IPS-15b (cell line): ENCODE measurements around the gene DMD.

Experiments
- H3K27me3 ChIP-seq: one replicate; pipeline ENCODE4 v1.6.1; 2013; ENCODE audit warnings: low read length; ENCODE audit not compliant: control insufficient read depth, insufficient read depth
- H3K36me3 ChIP-seq: one replicate; pipeline ENCODE4 v1.6.1; 2013; ENCODE audit warnings: low read length; ENCODE audit not compliant: control insufficient read depth, insufficient read depth
- H3K4me1 ChIP-seq: one replicate; pipeline ENCODE4 v1.6.1; 2013; ENCODE audit warnings: mild to moderate bottlenecking, low read length; ENCODE audit not compliant: control insufficient read depth, insufficient read depth
- H3K4me3 ChIP-seq: one replicate; pipeline ENCODE4 v1.5.1; 2013; ENCODE audit warnings: low read depth, low read length
- H3K9ac ChIP-seq: one replicate; pipeline ENCODE4 v1.6.1; 2013; ENCODE audit warnings: low read depth, mild to moderate bottlenecking, low read length
- H3K9me3 ChIP-seq: one replicate; pipeline ENCODE4 v1.6.1; 2013; ENCODE audit warnings: mild to moderate bottlenecking, low read length; ENCODE audit not compliant: control insufficient read depth, insufficient read depth

Gene DMD

GRCh38 chrX:31110657-31111056 is 2100.7 kb downstream of the DMD start:
- H3K27me3 ChIP-seq, result no peaks in the 10 kb centered on the region
- no peak overlapping the region for H3K9ac ChIP-seq

GRCh38 chrX:31099536-31100090 is 2111.7 kb downstream of the DMD start:
- H3K9ac ChIP-seq, result no peak overlapping the region

More at GRCh38 chrX:31110657-31111056, 2100.7 kb downstream of the DMD start:
- Histone ChIP-seq H3K36me3 (no peaks in the 10 kb centered on the region), H3K4me3 (no peak overlapping the region), H3K9me3 (no peaks in the 10 kb centered on the region), H3K4me1 (no peaks in the 10 kb centered on the region)

GRCh38 chrX:31098079-31098478 is 2113.3 kb downstream of the DMD start:
- no peaks in the 10 kb centered on the region for H3K27me3 ChIP-seq
- H3K4me1 ChIP-seq, result no peaks in the 10 kb centered on the region
- H3K9ac ChIP-seq, result no peak overlapping the region
- no peak overlapping the region for H3K4me3 ChIP-seq
- no peaks in the 10 kb centered on the region for H3K9me3 ChIP-seq
- no peaks in the 10 kb centered on the region for H3K36me3 ChIP-seq

More at GRCh38 chrX:31099536-31100090, 2111.7 kb downstream of the DMD start:
- Histone ChIP-seq H3K27me3 (no peaks in the 10 kb centered on the region), H3K9me3 (no peaks in the 10 kb centered on the region), H3K4me3 (no peak overlapping the region), H3K4me1 (no peaks in the 10 kb centered on the region), H3K36me3 (no peaks in the 10 kb centered on the region)

- no peaks in the 10 kb centered on the region for H3K36me3 ChIP-seq
- no peaks in the 10 kb centered on the region for H3K4me1 ChIP-seq
- H3K9me3 ChIP-seq, result no peaks in the 10 kb centered on the region
- no peak overlapping the region for H3K4me3 ChIP-seq
- no peaks in the 10 kb centered on the region for H3K27me3 ChIP-seq
- no peak overlapping the region for H3K9ac ChIP-seq
Observed at GRCh38 chrX:31093639-31093975, 2117.7 kb downstream of the DMD start.

GRCh38 chrX:31092970-31093638 is 2118.2 kb downstream of the DMD start:
- Histone ChIP-seq H3K4me3 (no peak overlapping the region), H3K9me3 (no peaks in the 10 kb centered on the region), H3K36me3 (no peaks in the 10 kb centered on the region), H3K9ac (no peak overlapping the region), H3K4me1 (no peaks in the 10 kb centered on the region), H3K27me3 (no peaks in the 10 kb centered on the region)

GRCh38 chrX:31092476-31092875 is 2118.9 kb downstream of the DMD start:
- Histone ChIP-seq H3K9me3 (no peaks in the 10 kb centered on the region), H3K4me3 (no peak overlapping the region), H3K36me3 (no peaks in the 10 kb centered on the region), H3K4me1 (no peaks in the 10 kb centered on the region), H3K27me3 (no peaks in the 10 kb centered on the region), H3K9ac (no peak overlapping the region)

GRCh38 chrX:31091819-31092218 is 2119.5 kb downstream of the DMD start:
- H3K9me3 ChIP-seq, result no peaks in the 10 kb centered on the region
- no peaks in the 10 kb centered on the region for H3K27me3 ChIP-seq
- no peak overlapping the region for H3K4me3 ChIP-seq
- H3K9ac ChIP-seq, result no peak overlapping the region
- H3K4me1 ChIP-seq, result no peaks in the 10 kb centered on the region
- H3K36me3 ChIP-seq, result no peaks in the 10 kb centered on the region

- Histone ChIP-seq H3K9ac (no peak overlapping the region), H3K4me3 (no peak overlapping the region), H3K27me3 (no peaks in the 10 kb centered on the region)
Observed at GRCh38 chrX:31074522-31074921, 2136.8 kb downstream of the DMD start.

GRCh38 chrX:31071725-31072124 is 2139.6 kb downstream of the DMD start, which contains the start of gene FTHL17:
Gene FTHL17 (minus strand): TSS chrX:31072041. CDS start chrX:31071953, 88 bp downstream.
- Histone ChIP-seq H3K4me3 (no peak within 1 kb of the TSS), H3K9ac (no peak within 1 kb of the TSS), H3K9me3 (no peaks in the 10 kb centered on the region), H3K27me3 (no peaks in the 10 kb centered on the region), H3K36me3 (no peaks in the 10 kb centered on the region), H3K4me1 (no peaks in the 10 kb centered on the region)

More at GRCh38 chrX:31074522-31074921, 2136.8 kb downstream of the DMD start:
- Histone ChIP-seq H3K4me1 (no peaks in the 10 kb centered on the region), H3K36me3 (no peaks in the 10 kb centered on the region), H3K9me3 (no peaks in the 10 kb centered on the region)

GRCh38 chrX:31071262-31071661 is 2140.1 kb downstream of the DMD start:
- H3K9ac ChIP-seq, result no peak overlapping the region
- H3K36me3 ChIP-seq, result no peaks in the 10 kb centered on the region
- no peak overlapping the region for H3K4me3 ChIP-seq
- H3K9me3 ChIP-seq, result no peaks in the 10 kb centered on the region
- no peaks in the 10 kb centered on the region for H3K4me1 ChIP-seq
- H3K27me3 ChIP-seq, result no peaks in the 10 kb centered on the region

- H3K4me1 ChIP-seq, result no peaks in the 10 kb centered on the region
- no peak overlapping the region for H3K4me3 ChIP-seq
- no peaks in the 10 kb centered on the region for H3K9me3 ChIP-seq
- no peak overlapping the region for H3K9ac ChIP-seq
- H3K27me3 ChIP-seq, result no peaks in the 10 kb centered on the region
- no peaks in the 10 kb centered on the region for H3K36me3 ChIP-seq
Observed at GRCh38 chrX:31070057-31070468, 2141.3 kb downstream of the DMD start.
